Omental fat pad (tissue), 4 donors: ENCODE measurements around the gene CCNI2. TPM values are rescaled to one million over a fixed set of nuclear protein-coding genes. Genes with fewer than 3 reads are reported as not detected.

ENCODE experiments used
- ATAC-seq: fragments of 150-250 bp; one replicate; pipeline ENCODE4 v1.9.1; 2016; ENCODE audit warnings: mild to moderate bottlenecking, moderate library complexity; ENCODE audit not compliant: low FRiP score
- DNase-seq: peaks from one replicate; pipeline ENCODE4 v3.0.0-alpha.2; 2019; ENCODE audit warnings: low spot score
- total RNA-seq, 4 donors: library from RNA; depleted of rRNA; stranded (reverse); fragments of >200 nt; gene quantifications; one replicate each; pipeline ENCODE4 v1.1.0, GENCODE V29; 2016
- TF ChIP-seq, protein P1 (sequence below), 3 donors: fragments of 450-650 bp; IDR thresholded peaks; one replicate each; pipeline ENCODE4 v1.5.1; 2016 to 2017; ENCODE audit warnings: antibody characterized with exemption in 3 of 3, mild to moderate bottlenecking in 3 of 3, moderate library complexity in 2 of 3

Gene CCNI2
- total RNA-seq, 4 donors from 2014 or later: 0.12 to 0.19 TPM; not detected in 2

DNA sequence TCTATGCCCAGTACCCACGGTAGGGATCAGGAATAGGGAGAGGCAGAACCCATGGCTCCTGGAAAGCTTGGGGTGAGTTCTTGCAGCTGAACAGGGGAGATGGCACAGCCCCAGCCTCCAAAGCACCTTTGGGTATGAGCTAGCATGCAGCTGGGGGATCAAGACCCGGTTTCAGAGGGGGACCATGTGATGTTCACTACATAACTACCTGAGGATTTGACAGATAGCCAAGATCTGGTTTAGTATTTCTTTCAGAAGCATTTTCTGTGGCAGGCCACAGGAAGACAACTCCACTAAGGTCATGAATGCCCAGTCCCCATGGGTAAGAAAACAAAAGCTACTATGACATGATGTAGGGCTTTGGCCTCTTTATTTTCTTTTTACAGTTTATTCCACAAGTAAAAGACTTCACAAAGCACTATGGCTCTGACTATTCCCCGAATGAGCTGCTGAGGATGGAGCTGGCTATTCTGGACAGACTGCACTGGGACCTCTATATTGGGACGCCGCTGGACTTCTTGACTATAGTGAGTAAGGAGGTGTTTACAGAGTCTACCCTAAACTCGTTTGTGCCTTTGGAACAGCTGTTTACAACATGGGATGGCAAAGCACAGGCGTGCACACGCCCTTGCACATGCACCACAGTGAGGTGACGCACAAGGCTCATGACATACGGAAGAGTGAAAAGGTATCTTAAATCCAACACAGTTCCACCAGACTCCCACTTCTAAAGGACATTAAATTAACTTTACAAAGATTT lies 3.4 kb downstream of the CCNI2 start:
- TF ChIP-seq, protein P1, sequence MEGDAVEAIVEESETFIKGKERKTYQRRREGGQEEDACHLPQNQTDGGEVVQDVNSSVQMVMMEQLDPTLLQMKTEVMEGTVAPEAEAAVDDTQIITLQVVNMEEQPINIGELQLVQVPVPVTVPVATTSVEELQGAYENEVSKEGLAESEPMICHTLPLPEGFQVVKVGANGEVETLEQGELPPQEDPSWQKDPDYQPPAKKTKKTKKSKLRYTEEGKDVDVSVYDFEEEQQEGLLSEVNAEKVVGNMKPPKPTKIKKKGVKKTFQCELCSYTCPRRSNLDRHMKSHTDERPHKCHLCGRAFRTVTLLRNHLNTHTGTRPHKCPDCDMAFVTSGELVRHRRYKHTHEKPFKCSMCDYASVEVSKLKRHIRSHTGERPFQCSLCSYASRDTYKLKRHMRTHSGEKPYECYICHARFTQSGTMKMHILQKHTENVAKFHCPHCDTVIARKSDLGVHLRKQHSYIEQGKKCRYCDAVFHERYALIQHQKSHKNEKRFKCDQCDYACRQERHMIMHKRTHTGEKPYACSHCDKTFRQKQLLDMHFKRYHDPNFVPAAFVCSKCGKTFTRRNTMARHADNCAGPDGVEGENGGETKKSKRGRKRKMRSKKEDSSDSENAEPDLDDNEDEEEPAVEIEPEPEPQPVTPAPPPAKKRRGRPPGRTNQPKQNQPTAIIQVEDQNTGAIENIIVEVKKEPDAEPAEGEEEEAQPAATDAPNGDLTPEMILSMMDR (IDR thresholded peaks at IDR 0.05): no peak
- DNase-seq (no peak), ATAC-seq (no peak)

DNA sequence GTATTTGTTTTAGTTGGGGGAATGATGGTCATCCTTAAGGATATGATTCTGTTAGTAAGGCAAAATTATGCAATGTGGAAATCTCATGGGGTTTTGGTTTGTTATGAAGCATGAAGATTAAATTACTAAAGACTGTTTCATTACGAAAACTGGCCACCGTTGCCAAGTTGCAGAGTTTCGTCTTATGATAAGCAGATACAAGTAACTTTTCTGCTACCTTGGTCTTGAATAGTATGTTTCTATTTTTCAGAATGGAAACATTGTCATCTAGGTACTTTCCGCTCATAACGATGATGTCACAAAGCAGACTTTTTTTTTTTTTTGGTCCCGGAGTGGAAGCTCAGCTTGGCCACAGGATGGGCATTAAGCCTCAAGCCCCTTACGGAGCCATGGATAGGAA lies 4.2 kb downstream of the CCNI2 start:
- DNase-seq: no peak
- ATAC-seq: peak; percentile 27

DNA sequence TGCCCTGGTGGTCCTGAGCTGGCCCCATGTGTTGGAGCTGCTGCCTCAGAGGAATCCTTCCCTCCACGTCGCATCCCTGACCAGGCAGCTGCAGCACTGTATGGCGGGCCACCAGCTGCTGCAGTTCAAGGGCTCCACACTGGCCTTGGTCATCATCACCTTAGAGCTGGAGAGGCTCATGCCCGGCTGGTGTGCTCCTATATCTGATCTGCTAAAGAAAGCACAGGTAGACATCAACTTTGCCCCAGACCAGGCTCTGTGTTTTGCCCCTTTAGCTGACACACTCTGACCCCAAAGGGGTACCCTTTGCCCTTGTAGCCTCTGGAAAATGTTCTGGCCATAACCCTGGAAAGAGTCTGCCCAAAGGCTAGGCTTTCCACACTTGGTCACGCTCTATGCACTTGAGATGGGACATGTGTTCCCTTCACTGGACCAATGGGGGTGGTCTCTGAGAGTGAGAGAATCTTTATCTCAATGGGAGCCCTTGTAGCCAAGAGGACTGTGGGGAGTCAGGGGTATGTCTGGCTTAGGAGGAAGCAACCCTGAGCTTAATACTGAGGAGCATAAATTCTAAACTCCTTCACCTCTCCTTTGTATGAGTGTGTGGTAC lies 4.8 kb downstream of the CCNI2 start:
- no peak for DNase-seq
- no peak for ATAC-seq
- TF ChIP-seq, protein P1 (IDR thresholded peaks at IDR 0.05): no peak

More for the DNA sequence above, 4.2 kb downstream of the CCNI2 start:
- TF ChIP-seq, protein P1 (IDR thresholded peaks at IDR 0.05): no peak

DNA sequence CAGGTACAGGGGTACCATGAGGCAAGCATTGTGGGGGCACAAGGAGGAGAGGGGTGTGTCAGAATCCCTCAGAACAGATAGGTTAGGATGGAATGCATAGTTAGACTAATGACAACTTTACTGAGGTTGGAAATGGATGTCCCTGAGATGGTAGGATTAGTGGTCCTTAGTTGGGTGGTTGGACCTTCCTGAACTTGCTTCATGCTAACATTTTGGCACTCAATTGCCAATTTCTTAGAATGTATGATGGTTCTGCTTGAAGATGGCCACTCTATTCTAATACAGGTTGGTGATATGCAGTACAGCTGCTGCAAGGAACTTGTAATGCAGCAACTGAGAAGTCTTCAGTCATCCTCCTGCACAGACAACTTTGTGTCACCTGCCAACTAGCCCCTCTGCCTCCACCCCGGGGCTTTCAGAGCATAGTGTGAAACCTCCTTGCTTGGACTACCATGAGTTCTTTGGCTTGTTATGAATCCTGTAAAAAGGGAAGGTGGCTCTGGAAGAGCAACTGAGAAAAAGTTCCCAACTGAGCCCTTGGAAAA lies 5.4 kb downstream of the CCNI2 start:
- ATAC-seq (no peak), DNase-seq (no peak)
- TF ChIP-seq, protein P1 (IDR thresholded peaks at IDR 0.05): no peak

DNA sequence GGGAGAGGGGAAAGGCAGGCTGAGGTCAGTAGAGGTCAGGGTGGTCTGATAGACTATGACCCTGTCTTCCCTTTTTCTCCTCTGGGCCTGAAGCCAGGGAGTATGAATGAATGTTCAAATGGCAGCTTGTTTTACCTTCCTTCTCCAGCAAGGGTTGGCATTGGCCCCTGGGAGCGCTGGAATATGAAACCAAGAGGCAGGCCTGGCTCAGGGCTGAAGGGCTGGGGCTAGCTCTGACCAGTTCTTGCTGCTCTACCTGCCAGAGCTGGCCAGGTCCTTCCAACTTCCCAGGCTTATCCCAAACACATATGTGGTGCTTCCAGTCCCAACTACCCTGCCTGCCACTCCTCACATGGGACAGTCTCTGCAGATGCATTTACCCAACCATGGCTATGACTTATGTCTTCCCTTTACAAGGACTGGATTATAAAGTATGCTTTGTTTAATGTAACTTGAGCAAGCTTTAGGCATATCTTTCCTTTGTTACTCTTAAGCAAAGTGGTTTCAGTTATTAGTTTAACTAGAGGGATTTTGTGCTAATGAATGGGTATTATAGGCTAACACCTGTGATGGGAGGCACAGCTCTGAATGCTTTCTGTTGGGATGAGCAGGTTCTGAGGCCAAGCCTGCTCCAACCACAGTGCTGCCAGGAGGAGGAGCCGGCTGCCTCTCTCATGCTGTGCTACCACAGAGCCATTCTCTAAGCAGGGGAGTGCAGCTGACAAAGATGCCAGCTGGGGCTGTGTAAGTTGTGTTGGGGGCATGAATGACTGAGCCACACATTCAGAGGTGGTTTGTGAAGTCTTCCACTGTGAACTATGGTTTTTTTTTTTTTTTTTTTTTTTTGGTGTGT lies 6.1 kb downstream of the CCNI2 start:
- DNase-seq: no peak
- TF ChIP-seq, protein P1 (IDR thresholded peaks at IDR 0.05): no peak
- ATAC-seq: no peak

DNA sequence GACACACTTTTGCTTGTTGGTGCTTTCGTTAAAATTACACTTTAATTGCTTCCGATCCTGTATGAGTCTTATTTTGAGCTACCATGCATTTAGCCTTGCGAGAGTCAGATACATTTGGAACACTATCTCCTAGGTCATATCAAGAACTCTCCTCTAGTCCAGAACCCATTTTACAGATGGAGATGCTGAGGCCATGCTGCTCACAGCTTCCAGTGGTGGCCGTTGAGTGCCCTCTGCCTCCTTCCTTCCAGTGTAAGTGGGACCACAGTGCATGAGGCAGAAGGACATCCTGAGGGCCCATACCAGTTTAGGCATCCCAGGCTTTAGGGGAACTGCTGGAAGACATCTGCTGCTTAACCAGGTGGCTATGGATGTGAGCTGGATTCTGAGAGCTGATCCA lies 6.9 kb downstream of the CCNI2 start:
- no peak for ATAC-seq
- TF ChIP-seq, protein P1 (IDR thresholded peaks at IDR 0.05): no peak
- no peak for DNase-seq
